ENCODE measurements around the gene ZMYM5. TPM values are rescaled to one million over a fixed set of nuclear protein-coding genes. Genes with fewer than 3 reads are reported as not detected.
A peak's percentile ranks its signal among the peaks of the same experiment; 100 is the strongest.
"Not testable (repeated sequence)": the region's sequence is repeated elsewhere in the genome, so short reads cannot be mapped to it uniquely, and the experiment has no call there.

The ZMYM5 gene
- total and polyA plus RNA-seq, 10 donors, result 5.7 to 24.4 (median 17.1) TPM

GRCh38 chr13:19794631-19795030 is 68.8 kb downstream of the ZMYM5 start:
- WGBS, 5 donors, result 84 to 93% (median 90%) methylated on average over 4 of the region's 4 CpGs
- no peak for DNase-seq
- Histone ChIP-seq H3K27me3 (replicated peaks in 1 of 7) (no peaks in the 10 kb centered on the region), H3K36me3 (no peaks in the 10 kb centered on the region), H3K4me3 (no peak overlapping the region), H3K27ac (peak overlapping the region in 4 of 8 donors; percentile 63 to 83 (median 76)), H3K4me1 (peaks cover 0 to 13% (median 0%) of the 10 kb centered on the region in 6 donors), H3K9me3 (no peaks in the 10 kb centered on the region)
- TF ChIP-seq CTCF (IDR thresholded peaks at IDR 0.05 in 8 of 11, conservative IDR thresholded peaks at IDR 0.05 in 3 of 11) (no peak), POLR2AphosphoS5 (IDR thresholded peaks at IDR 0.05) (no peak), POLR2A (IDR thresholded peaks at IDR 0.05) (no peak)
- intact Hi-C loops (cut with DNase I; ENCODE audit: low total_unique reads), result no loop called here

- H3K36me3 ChIP-seq, result no peaks in the 10 kb centered on the region
- no peak overlapping the region for H3K4me3 ChIP-seq
- intact Hi-C loops (cut with DNase I; ENCODE audit: low total_unique reads), result no loop called here
- no peak for DNase-seq
- peaks cover 0 to 13% (median 0%) of the 10 kb centered on the region in 6 donors for H3K4me1 ChIP-seq
- no peaks in the 10 kb centered on the region for H3K9me3 ChIP-seq
- 89 to 99% (median 94%) methylated on average over 6 to 7 of the region's 7 CpGs for WGBS, 5 donors
- H3K27ac ChIP-seq, result no peak overlapping the region
- no peak for TF ChIP-seq CTCF (IDR thresholded peaks at IDR 0.05 in 8 of 11, conservative IDR thresholded peaks at IDR 0.05 in 3 of 11)
- TF ChIP-seq POLR2A (IDR thresholded peaks at IDR 0.05), result no peak
- no peak for TF ChIP-seq POLR2AphosphoS5 (IDR thresholded peaks at IDR 0.05)
- no peaks in the 10 kb centered on the region for H3K27me3 ChIP-seq (replicated peaks in 1 of 7)
These were observed 71.4 kb downstream of the ZMYM5 start for GRCh38 chr13:19791953-19792537.

- Histone ChIP-seq H3K4me3 (peak within 1 kb of the TSS; percentile 58 to 90 (median 80)), H3K4me1 (peaks cover 0 to 24% (median 13%) of the 10 kb centered on the region in 6 donors), H3K27ac (peak within 1 kb of the TSS; percentile 87 to 98 (median 96))
- peak; percentile 99 for DNase-seq
- TF ChIP-seq POLR2A (IDR thresholded peaks at IDR 0.05) (peak; percentile 40 to 86 (median 71)), POLR2AphosphoS5 (IDR thresholded peaks at IDR 0.05) (peak; percentile 94 to 97 (median 95)), CTCF (IDR thresholded peaks at IDR 0.05 in 8 of 11, conservative IDR thresholded peaks at IDR 0.05 in 3 of 11) (peak in 2 of 11 experiments; percentile 18 to 43)
- H3K36me3 ChIP-seq; H3K27me3 ChIP-seq (replicated peaks in 1 of 7); H3K9me3 ChIP-seq: not testable (repeated sequence)
- intact Hi-C loops (cut with DNase I; ENCODE audit: low total_unique reads), result loop anchor here (5.0 kb wide), 1 partner anchor 79 kb away; the partner anchor contains the start of gene ZMYM5
- 19 to 22% (median 20%) methylated on average over 50 of the region's 50 CpGs for WGBS, 5 donors
These were observed 80.4 kb downstream of the ZMYM5 start, which contains the start of gene PSPC1 for GRCh38 chr13:19782727-19783682. Gene PSPC1, minus strand, starts transcription at chr13:19782945. Its CDS starts 188 bp downstream, at chr13:19782757.
